Stimulated activated CD4-positive, alpha-beta T cell treated with anti-CD3 and anti-CD28 coated beads, Interleukin-4, amount 100 ng/mL, for 48 hours (primary cell): ENCODE data around the gene PRKCA.
A peak's percentile ranks its signal among the peaks of the same experiment; 100 is the strongest.
"Not testable (repeated sequence)": the region's sequence is repeated elsewhere in the genome, so short reads cannot be mapped to it uniquely, and the experiment has no call there.

Experiments used
- DNase-seq, 2 donors: peaks; one replicate each; pipeline ENCODE4 v3.0.0-alpha.2; 2020; ENCODE audit warnings: low read depth in 2 of 2

Gene PRKCA

DNA sequence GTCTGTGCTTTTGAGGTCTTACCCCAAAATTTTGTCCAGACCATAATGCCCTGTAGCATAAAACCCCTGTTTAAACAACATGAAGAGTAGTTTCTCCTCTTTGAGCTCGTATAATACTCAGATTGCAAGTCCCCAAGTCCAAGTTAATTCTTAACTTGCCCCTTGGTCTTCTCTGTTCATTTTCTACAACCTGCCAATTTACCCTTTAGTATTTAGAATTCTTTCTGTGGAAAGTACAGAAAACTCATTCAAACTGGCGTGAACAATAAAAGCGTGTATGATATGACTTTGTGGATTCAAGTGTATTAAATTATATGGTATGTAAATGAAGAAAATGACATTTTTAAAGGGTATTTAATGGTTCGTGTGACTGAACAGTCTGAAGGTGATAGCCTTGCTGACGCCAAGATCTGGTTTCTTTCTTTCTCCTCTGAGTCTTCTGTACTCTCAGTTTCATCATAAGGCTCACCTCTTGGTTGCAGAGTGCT is 185.6 kb downstream of the PRKCA start:
- DNase-seq = no peak

DNA sequence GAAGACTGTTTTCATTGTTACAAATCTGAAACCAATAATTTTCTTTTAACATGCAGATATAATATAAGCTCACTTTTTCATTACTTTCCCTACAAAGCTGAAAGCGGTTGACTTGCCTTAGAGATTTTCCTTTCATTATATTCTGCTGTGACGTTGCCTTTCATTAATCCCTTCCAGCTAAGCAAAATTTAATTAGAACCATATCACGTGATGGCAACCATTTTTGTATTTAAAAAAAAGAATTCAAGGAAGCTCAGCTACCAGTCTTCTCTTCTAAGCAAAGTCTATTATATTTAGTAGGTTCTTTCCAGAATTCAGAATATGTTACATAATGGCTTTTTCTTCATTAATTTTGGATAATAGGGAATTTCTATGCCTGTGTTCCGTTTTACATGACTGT is 186.5 kb downstream of the PRKCA start:
- DNase-seq = no peak

DNA sequence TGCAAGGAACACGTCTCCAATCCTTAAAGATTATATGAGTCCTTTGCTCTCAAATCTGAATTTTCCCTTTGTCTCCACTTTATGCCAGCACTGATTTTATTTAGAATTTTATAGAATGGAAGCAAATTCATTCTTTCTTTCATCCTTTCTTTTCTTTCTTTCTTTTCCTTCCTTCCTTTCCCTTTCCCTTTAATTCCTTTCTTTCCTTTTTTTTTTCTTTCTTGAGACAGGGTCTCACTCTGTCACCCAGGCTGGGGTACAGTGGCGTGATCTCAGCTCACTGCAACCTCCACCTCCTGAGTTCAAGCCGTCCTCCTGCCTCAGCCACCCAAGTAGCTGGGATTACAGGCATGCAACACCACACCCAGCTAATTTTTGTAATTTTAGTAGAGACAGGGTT is 187.2 kb downstream of the PRKCA start:
- DNase-seq = not testable (repeated sequence)

DNA sequence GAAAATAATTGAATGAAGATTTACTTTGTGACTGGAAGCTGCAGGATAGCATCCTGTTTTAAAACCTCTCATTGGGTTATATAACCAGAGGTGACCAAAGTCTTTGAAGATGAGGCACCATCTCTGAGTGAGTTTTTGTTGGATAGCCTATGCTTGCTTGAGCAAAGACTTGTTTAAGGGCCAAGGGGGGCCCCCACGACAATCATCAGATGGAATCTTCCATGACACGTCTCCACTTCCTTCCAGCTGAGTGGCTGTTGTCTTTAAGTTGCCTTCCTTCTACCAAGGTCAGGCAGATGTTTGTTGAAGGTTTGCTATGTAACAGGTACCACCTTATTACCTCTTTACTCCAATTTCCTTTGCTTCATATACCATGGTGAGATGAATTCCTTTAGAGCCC is 188.8 kb downstream of the PRKCA start:
- no peak for DNase-seq

DNA sequence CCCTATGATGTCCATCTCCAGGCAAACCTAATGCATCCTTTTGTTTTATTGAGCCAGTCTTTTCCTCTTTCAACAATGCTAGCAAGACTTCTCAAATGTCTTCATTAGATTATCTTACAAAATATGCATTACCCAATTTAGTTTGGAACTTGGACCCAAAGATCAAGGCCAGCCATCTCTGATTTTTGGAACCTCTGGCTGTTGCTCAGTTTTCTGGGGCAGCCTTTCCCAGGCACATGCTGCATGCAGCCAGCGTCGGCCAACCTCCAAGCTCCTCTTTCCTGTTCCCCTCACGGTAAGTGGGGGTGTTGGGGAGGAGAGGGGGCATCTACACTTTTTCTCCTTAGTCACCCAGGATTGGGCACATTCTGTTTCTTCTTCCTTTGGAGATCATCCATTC is 189.3 kb downstream of the PRKCA start:
- DNase-seq = no peak

DNA sequence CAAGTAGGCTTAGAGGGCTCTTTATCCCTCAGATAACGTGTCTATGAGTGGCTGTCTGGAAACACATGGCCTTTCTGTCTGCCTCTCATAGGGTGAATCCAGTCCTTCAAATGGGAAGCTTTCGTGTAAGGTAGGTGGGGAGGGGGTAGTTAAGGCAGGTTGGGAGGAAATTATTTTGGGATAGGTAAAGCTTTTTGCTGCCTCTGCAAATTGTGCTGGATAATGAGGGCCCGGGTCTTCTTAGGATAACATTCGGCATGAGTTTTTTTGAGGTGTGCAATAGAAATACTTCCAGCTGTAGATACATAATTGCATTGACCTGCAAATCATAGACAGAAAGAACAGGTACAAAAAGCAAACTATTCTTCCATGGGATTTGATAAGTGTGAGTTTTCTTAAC is 189.7 kb downstream of the PRKCA start:
- no peak for DNase-seq

DNA sequence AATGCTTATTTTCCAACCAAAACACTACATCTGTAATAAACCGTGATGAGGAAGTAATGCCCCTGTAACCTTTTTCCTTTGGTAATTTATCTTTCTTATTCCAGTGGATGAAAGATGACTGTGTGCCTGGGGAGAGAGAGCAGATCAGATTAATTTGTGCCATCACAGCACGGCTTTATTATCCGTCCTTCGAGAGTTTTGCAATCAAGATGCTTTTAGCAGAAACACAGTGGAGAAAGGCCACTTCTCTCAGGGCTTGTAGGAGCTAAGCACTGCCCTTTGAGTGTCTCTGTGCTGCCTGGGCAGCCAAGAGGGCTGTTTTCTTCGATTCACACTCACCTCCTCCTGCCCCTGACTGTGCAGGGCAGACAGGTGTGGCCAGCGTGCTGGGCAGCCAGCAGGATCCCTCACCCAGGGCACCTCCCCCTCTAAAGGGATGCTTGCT is 190.2 kb downstream of the PRKCA start:
- DNase-seq = no peak

DNA sequence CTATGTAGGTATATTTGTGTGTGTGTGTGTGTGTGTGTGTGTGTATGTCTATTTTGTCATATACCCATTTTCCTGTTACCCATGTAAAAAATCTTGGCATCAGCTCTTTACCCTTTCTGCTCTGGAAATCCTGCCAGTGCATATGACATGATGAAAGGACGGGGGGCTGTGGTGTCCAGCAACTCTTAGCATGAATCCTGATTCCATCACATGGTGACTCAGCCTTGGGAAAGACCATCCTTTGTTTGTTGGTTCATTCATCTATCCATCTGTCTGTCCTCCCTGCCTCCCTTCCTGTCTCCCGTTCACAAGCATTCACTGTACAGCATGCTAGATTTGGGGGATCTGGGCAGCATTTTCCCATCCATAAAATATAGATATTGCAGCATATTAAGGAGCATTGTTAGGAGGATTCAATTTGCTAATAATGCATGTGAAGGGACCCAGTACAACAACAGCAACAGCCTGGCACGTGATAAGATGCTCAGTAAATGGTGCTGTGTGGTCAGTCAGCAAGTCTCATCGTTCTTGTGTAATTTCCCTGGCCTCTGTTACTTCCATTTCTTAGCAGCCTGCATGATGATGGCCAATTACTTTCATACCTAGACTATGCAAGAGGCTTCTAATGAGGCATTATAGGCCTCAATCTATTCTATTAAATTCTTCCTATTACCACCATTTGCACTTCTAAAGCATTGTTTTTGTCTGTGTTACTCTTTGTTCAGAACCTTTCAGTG is 191.0 kb downstream of the PRKCA start:
- DNase-seq = no peak

DNA sequence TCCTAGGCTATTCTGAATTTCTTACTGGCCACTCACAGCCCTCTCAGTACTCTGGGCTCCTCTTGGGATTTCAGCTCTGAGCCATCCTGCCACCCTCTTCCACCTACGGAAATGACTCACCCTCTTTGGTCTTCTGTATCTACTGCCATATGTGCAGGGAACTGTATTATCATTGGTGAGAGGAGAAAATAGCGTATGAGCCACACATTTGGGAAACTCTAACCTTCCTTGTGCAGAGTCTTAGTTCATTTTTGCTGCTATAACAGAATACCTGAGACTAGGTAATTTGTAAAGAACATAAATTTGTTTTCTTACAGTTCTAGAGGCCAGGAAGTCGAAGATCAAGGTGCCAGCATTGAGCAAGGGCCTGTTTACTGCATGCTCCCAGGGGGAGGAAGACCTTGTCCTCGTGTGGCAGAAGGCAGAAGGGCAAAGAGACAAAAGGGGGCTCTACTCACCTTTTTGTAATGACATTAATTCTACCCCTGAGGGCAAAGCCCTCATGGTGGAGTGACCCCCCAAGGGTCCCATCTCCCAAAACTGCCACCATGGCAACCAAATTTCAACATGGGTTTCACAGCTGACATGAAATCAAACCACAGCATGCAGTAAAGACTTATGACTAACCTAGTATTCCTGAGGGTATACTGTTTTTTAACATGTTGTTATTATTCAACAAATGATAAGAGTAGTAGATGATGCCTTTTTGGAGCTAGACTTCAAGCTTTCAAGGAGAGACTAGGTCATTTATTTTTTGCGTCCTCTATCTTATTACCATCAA is 191.8 kb downstream of the PRKCA start:
- no peak for DNase-seq

DNA sequence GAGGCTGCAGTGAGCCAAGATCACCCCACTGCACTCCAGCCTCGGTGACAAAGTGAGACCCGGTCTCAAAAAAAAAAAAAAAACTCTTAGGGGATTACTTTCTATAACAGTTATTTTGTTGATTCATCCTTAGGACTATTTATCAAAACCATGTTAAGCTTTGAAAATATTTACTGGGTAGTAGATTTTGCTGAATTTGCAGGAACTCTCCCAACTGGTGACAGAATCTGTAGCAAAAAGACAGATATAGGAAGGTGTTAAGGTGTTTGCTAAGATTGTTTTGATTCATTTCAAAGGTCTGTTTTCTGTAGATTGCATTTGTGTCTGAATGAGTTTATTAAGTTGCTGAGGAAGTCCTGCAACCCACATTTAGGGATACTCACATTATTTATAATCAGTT is 192.6 kb downstream of the PRKCA start:
- no peak for DNase-seq

DNA sequence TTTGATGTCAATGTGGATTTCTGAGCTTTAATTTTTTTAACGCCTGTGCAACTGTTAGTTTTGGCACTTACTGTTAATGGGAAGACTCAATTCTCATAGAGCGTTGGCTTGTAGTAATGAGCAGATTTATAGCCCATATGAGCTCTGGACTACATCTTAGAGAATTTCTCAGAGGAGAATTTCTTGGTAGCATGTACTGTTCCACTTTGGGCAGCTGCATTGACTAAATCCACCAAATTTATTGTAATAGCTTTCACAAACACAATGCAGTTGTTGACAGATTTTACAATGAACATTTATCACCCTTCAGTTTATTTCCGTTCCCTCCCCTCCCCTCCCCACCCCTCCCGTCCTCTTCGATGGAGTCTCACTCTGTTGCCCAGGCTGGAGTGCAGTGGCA is 193.9 kb downstream of the PRKCA start:
- DNase-seq = no peak

DNA sequence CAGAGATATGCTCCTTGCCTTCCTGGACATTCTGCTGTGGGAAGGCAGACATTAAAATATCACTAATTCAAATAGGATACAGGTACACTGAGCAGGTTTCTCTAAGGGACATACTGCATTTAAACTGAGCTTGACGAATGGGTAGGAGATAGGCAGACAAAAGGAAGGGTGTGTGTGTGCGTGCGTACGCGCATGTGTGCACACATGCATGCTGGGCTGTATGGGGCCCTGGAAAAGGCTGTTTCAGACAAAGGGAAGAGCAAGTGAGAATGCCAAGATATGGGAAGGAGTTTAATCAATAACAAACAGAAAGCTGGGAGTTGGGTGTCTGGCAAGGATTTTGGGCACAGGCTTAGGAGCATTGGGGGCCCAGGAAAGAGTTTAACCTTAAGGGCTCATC is 196.2 kb downstream of the PRKCA start:
- DNase-seq = no peak

DNA sequence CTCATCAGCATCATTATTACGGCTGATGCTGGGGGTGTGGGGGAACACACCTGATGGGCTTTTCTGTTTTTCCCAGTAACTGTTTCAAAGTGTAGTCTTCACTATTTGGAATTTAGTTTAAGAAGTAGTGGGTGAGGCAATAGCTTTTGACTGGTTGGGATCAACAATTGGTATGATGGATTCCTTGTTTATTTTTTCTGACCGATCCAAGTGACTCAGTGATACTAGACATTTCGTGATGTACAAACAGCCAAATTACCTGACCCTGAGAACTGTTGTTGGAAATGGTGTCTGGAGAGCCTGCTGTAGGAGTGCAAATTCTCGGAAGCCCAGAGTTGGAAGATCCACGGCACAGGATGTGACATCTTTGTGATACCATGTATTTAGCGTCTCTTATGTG is 204.2 kb downstream of the PRKCA start:
- DNase-seq = no peak

DNA sequence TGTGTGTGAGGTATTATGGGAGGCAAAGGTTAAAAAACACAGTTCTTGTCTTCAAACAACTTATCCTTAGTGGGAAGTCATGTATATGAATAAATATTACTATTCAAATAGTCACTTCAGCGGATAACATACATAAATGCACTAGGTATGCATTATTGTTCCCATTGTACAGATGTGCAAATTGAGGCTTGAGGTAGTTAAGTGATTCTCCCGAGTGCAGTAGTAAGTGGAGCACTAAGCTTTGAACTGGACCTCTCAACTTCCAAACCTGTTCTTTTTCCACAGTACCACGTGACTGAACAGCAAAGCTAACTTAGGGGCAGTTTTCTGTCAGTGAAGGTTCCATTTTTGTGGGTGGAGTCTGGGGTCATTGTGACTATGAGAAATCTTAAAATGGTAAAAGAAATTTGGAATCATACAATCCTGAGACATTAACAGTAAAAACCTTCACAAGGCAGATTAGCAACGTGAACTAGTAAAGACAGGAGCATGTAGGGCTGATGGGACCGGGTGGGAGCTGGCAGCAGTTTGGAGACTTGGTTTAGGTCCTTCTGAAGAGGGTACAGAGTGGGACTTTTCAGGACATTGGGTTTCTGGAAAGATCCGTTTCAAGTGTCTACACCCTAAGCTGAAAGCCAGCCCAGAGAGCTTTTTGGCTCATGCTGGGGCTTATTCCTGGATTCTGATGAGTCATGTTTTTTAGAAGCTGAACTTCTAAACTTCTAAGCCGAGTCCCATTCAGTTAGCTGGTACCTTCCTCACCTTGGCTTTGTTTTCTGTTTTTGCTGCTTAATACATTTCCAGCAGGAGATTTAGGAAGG is 204.9 kb downstream of the PRKCA start:
- no peak for DNase-seq

DNA sequence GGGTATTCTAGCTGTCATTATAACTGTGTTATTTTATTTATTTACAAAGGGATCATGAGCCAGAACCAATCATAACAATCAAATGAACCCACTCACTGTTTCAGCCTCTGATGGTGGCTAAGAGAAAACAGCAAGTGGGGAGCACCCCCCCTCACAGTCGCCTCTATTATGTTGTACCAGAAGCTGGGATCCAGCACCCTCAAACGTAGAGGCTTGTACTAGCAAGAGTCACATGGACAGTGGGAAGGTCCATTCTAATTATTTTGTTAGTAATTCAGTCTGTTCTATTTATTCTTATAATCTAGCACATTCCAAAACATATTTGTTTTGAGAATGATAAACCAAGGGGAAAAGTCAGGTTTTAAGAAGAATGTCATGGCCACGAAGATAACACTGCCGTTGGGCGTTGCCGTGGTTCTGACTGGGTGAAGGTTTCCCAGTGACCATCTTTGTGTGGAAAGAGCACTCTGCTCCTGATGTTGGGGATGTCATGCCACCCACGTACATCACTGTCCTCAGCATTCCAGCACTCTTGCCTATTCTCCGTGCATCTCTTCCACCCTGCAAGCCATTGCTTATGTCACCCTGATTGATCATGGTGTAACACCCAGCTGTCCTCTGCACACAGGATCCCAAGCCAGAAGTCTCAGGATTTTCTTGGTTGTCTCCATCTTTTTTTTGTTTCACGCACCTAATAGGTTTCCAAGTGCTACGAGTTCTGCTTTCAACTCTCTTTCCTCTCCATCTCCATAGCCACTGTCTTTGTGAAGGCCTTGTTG is 205.8 kb downstream of the PRKCA start:
- no peak for DNase-seq

DNA sequence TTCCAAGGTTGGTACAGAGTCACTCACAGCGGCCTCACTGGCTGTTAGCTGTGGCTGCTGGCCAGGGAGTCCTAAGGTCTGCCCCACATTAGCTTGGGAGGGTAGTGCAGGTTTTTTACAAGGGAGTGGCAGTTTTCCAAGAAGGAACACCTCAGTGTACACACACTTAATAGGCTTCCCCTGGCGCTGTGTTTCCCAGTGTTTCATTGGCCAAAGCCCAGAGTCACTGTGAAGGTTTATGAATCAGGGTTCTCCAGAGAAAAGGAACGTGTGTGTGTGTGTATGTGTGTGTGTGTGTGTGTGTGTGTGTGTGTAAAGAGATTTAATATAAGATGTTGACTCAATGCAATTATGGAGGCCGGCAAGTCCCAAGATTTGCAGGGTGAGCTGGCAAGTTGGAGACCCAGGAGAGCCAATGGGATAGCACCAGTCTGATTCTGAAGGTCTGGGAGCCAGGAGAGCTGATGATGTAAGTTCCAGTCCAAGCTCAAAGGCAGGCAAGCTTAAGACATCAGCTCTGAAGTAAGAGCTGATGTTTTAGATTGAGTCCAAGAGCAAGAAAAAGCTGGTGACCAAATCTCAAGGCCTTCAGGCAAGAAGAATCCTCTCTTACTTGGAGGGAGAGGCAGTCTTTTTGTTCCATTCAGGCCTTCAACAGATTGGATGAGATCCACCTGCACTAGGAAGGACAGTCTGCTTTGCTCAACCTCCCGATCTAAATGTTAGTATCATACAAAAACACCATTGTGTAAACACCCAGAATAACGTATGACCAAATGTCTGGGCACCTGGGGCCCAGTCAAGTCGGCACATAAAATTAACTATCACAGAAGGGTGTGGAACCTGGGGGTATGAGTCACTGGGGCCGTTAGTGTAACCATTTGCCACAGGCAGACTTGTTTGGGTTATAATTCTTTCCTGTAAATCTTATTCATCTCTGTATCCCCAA is 206.8 kb downstream of the PRKCA start:
- DNase-seq = peak; percentile 28 to 52

DNA sequence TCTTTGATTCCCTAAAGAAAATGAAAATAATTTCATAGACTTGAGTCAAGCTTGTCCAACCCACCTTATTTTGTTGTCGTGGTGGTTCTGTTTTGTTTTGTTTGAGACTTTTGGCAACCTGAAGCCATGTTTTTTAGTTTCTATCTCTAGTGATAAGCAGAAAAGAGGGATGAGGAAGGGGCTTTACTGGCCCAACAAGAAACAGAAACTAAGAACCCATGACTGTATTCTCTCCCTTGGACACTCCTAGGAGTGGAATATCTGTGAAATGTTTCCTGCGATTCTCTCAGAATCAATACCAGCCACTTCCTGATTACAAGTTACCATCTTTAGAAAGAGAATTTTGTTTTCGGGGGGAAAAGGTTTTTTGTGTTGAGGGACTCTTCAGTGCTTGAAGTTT is 207.5 kb downstream of the PRKCA start:
- no peak for DNase-seq

DNA sequence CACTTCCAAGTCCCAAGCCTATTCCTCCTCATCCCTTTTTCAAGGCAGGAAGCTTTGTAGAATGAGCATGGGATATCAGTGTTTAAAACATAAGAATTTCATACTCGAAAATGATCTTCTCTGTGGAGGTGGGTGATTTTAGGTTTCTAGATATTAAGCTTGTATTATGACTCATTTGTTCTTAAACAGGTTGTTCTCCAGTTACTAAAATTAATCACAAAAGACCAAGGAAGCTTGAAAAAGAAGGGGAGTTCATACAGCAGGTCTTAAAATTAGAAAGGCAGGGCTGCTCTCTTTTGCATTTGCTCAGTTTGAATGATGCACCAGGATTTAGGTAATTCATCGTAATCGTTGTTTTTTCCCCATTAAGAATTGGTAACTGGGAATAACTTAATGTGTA is 208.7 kb downstream of the PRKCA start:
- DNase-seq = no peak

DNA sequence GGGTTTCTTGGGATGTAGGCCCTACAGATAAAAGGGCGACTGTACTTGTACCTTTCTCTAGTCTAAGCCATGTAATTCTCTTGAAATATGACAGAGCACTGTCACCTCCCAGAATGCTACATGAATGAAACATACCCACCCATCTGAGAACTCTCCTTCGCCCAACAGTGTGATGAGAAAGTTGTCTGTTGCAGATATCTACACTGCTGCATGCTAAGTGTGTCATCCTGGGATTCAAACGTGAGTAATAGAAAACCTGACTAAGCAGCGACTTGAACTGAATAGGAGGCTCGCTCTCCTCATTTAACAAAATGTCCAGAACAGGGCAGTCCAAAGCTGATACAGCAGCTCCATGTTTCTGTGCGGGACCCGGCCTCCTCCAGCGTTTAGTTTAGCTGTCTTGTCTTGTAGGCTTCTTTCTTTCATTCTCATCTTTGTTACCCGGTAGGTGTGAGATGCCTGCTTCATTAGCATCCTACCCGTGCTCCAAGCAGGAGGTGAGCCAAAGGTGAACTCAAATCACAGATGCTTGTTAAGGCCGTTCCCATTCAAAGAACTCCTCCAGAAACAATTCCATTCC is 211.9 kb downstream of the PRKCA start:
- DNase-seq = no peak

DNA sequence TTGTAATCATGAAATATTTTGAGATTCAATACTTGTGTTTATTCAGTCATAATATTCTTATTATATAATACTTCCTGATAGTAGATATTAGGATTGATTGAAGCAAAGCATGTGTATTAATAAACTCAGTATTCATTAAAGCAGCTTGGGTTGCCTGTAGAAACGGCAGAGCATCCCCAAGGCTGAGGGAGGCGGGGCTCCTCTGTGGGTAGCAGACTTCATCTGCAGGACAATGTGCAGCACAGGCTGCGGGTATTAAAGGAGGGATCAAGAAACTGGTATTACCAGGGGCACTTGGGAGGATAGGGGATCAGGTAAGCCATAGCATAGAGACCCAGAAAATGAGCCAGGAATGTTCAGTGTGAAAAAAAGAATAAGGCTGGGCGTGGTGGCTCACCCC is 213.6 kb downstream of the PRKCA start:
- no peak for DNase-seq
